Peyer's patch (tissue), 4 donors: ENCODE data around the gene TEDC1. TPM values are rescaled to one million over a fixed set of nuclear protein-coding genes. Genes with fewer than 3 reads are reported as not detected.

Experiments used
- DNase-seq, 3 donors: peaks; one replicate each; pipeline ENCODE4 v3.0.0-alpha.2; 2017 to 2019
- H3K27ac ChIP-seq, 4 donors: fragments of 200-600 bp; sonication (generic); one replicate each; pipeline ENCODE4 v1.5.1; 2016 to 2019
- H3K27me3 ChIP-seq, 2 donors: fragments of 200-600 bp; sonication (generic); one replicate each; pipeline ENCODE4 v1.5.1; 2019
- H3K36me3 ChIP-seq, 3 donors: fragments of 200-600 bp; sonication (generic); one replicate each; pipeline ENCODE4 v1.5.1; 2016 to 2019
- H3K4me1 ChIP-seq, 4 donors: fragments of 200-600 bp; sonication (generic); one replicate each; pipeline ENCODE4 v1.5.1; 2016 to 2019
- H3K4me3 ChIP-seq, 4 donors: fragments of 200-600 bp; sonication (generic); 1 replicate in 3 of 4; 2 replicates in 1 of 4; pipeline ENCODE4 v1.5.1; 2016 to 2019; ENCODE audit warnings: mild to moderate bottlenecking in 1 of 4
- H3K9me3 ChIP-seq, 4 donors: fragments of 200-600 bp; sonication (generic); one replicate each; pipeline ENCODE4 v1.5.1; 2016 to 2019; ENCODE audit warnings: mild to moderate bottlenecking in 1 of 4
- POLR2A ChIP-seq, 2 donors: fragments of 450-650 bp; IDR thresholded peaks; one replicate each; pipeline ENCODE4 v1.5.1; 2017; ENCODE audit warnings: antibody characterized with exemption in 2 of 2, mild to moderate bottlenecking in 2 of 2, moderate library complexity in 2 of 2
- total RNA-seq, 4 donors: library from RNA; depleted of rRNA; stranded (reverse); fragments of >200 nt; gene quantifications; one replicate each; pipeline ENCODE4 v1.1.0, GENCODE V29; 2016
- TF ChIP-seq, protein P1 (sequence below), 6 experiments: fragments of 450-650 bp in 4 of 6; fragments of 200-600 bp in 2 of 6; sonication (generic) in 1 of 6; IDR thresholded peaks; one replicate each; pipeline ENCODE4 v1.5.1; 2017 to 2019; ENCODE audit warnings: antibody characterized with exemption in 6 of 6, mild to moderate bottlenecking in 3 of 6, moderate library complexity in 1 of 6

The TEDC1 gene, protein sequence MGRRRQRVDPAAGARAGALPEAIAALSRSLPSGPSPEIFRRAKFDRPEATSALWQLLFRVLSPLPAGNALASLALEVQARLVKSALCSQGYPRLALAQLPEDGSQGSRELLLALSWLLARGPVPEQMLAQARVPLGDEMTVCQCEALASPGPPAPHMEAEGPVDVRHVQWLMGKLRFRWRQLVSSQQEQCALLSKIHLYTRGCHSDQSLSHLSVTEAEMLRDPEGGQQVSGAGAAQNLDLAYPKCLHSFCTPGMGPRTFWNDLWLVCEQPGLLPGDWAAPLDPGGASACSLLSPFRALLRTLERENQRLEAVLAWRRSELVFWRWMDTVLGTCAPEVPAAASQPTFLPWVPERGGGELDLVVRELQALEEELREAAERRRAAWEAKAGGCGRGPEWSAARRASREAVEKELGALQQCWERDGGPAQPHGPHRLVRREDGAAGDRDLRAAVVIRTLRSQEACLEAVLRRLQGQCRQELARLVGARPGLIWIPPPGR
- 10 to 100 TPM in 2 of 4 donors, 1 to 10 TPM in 2; 7.0 to 42.1 (median 15.1) TPM for total RNA-seq

DNA sequence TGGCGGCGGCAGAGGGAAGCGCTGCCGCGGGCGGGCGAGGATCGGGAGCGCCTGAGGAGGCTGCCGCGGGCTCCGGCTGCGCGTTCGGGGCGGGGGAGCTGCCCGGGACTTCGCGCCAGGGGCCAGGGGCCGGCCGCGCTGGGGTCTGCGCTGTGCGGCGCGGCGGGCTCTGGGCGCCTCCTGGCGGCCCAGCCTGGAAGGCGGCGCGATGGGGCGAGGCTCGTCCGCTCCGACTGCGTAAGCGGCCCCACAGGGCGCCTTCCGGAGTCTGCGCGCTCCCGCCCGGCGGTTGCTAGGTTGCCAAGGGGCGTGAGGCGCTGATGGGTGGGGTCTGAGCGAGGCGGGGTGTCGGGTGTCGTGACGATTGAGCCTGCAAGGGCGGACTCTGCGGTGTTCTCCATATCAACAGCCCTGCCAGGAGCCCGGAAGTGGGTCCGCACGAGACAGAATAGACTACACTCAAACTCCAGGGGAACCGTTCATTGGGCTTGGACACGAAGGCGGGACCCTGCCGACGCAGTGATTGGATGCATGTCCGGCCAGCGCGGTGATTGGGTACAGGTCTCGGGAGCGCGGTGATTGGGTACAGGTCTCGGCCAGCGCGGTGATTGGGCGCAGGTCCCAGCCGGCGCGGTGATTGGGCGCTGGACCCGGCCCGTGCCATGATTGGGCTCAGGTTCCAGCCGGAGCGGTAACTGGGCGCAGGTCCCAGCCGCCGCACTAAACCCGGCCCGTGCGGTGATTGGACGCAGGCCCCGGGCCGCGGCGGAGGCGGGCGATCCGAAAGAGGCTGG is at the start of gene TEDC1:
TSS of gene TEDC1 (plus strand) at position 675 of the 794 bp plus-strand sequence. CDS start 130 bp downstream, outside the sequence.
- H3K27me3 ChIP-seq, result no peaks in the 10 kb centered on the region
- H3K9me3 ChIP-seq, result no peaks in the 10 kb centered on the region
- peak; percentile 99 to 100 (median 100) for DNase-seq
- H3K4me3 ChIP-seq, result peak within 1 kb of the TSS; percentile 65 to 93 (median 88)
- H3K4me1 ChIP-seq, result peaks cover 3 to 44% (median 32%) of the 10 kb centered on the region in 4 donors
- peak; percentile 36 to 81 for TF ChIP-seq POLR2A (IDR thresholded peaks at IDR 0.05)
- TF ChIP-seq, protein P1, sequence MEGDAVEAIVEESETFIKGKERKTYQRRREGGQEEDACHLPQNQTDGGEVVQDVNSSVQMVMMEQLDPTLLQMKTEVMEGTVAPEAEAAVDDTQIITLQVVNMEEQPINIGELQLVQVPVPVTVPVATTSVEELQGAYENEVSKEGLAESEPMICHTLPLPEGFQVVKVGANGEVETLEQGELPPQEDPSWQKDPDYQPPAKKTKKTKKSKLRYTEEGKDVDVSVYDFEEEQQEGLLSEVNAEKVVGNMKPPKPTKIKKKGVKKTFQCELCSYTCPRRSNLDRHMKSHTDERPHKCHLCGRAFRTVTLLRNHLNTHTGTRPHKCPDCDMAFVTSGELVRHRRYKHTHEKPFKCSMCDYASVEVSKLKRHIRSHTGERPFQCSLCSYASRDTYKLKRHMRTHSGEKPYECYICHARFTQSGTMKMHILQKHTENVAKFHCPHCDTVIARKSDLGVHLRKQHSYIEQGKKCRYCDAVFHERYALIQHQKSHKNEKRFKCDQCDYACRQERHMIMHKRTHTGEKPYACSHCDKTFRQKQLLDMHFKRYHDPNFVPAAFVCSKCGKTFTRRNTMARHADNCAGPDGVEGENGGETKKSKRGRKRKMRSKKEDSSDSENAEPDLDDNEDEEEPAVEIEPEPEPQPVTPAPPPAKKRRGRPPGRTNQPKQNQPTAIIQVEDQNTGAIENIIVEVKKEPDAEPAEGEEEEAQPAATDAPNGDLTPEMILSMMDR (IDR thresholded peaks at IDR 0.05), result peak; percentile 76 to 99 (median 94)
- H3K27ac ChIP-seq, result peak within 1 kb of the TSS; percentile 87 to 99 (median 92)
- H3K36me3 ChIP-seq, result peaks cover 0 to 17% (median 0%) of the 10 kb centered on the region in 3 donors

DNA sequence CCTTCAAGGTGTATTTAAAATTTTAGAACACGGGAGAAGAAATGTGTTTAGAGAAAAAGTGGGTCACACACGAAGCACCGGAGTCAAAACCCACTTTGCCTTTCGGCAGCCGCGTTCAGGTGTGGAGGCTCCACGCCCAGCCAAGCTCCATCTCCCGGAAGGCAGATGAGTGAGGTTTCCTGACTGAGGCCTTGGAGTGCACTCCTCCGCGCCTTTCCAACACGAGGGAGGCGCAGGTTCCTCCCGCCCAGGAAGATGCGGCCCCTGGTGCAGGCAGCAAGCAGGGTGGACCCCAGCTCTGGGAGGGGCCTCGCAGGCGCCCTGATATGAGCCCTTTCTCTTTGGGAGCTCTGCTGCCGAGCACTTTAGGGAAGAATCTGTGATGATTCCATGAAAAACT is 48.9 kb upstream of the TEDC1 start:
- Histone ChIP-seq H3K4me3 (no peak overlapping the region), H3K4me1 (peaks cover 0 to 6% (median 0%) of the 10 kb centered on the region in 4 donors), H3K9me3 (no peaks in the 10 kb centered on the region), H3K36me3 (peaks cover 0 to 9% (median 0%) of the 10 kb centered on the region in 3 donors), H3K27me3 (no peaks in the 10 kb centered on the region), H3K27ac (no peak overlapping the region)
- TF ChIP-seq, protein P1 (IDR thresholded peaks at IDR 0.05), result no peak
- no peak for TF ChIP-seq POLR2A (IDR thresholded peaks at IDR 0.05)
- DNase-seq, result no peak

DNA sequence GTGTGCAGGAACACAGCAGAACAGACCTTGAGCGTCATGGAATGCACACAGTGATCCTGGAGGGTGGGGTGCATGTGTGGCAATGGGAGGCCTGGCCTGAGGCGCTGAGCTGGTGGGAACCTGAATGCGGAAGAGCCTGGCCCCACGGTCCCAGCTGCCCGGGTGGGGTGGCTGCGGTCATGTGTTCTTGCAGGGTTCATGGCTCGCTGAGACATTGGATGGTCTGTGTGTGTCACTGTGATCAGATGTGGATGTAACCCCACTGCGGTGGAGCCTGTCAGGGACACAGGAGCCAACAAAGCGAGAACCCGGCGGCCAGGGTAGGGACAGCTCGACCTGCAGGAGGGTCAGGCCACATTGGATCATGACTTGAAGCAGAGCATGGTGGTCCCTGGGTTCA is 48.2 kb upstream of the TEDC1 start:
- Histone ChIP-seq H3K27ac (no peak overlapping the region), H3K36me3 (peaks cover 0 to 14% (median 0%) of the 10 kb centered on the region in 3 donors), H3K4me3 (no peak overlapping the region), H3K4me1 (no peaks in the 10 kb centered on the region), H3K9me3 (no peaks in the 10 kb centered on the region), H3K27me3 (no peaks in the 10 kb centered on the region)
- DNase-seq, result no peak
- TF ChIP-seq, protein P1 (IDR thresholded peaks at IDR 0.05), result no peak
- no peak for TF ChIP-seq POLR2A (IDR thresholded peaks at IDR 0.05)

DNA sequence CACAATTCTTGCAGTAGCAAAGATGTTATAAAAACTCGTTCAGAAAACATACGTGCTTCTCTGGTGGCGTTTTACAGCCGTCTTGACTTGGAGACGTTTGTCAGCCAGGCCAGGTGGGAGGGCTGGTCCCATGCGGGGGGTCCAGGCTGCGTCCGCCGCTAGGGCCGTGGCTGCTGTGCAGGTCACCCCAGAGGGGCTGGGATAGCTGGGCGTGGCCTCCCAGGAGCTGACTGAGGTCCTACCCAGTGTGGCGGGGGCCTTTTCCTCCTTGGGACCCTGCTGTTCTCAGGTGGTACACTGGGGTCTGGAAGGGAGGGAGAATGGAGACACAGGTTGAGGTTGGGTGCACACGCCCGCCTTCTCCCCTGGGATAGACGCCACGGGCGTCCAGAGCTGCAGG is 46.2 kb upstream of the TEDC1 start:
- Histone ChIP-seq H3K27ac (no peak overlapping the region), H3K9me3 (no peaks in the 10 kb centered on the region), H3K4me1 (peaks cover 0 to 9% (median 2%) of the 10 kb centered on the region in 4 donors), H3K36me3 (peaks cover 0 to 21% (median 0%) of the 10 kb centered on the region in 3 donors), H3K4me3 (no peak overlapping the region), H3K27me3 (no peaks in the 10 kb centered on the region)
- TF ChIP-seq POLR2A (IDR thresholded peaks at IDR 0.05), result no peak
- TF ChIP-seq, protein P1 (IDR thresholded peaks at IDR 0.05), result no peak
- no peak for DNase-seq

DNA sequence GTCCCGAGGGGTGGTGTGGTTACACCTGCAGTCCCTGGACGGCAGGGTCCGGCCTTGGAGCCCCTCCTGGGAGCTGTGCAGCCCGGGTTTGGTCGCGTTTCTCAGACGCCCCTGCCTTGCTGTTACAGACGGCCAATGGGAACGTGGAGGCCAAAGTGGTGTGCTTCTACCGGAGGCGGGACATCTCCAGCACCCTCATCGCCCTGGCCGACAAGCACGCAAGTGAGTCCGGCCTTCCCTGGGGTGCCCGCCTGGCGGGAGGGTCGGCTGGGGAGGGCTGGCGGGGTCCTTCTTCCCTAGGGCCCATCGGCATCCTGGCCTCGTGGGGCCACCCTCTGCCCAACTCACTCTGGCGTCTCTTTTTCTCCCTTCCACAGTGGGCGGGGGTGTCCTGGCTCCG is 45.8 kb upstream of the TEDC1 start:
- Histone ChIP-seq H3K9me3 (no peaks in the 10 kb centered on the region), H3K4me1 (peaks cover 0 to 9% (median 2%) of the 10 kb centered on the region in 4 donors), H3K4me3 (no peak overlapping the region), H3K36me3 (peaks cover 0 to 25% (median 0%) of the 10 kb centered on the region in 3 donors), H3K27me3 (no peaks in the 10 kb centered on the region), H3K27ac (no peak overlapping the region)
- no peak for TF ChIP-seq POLR2A (IDR thresholded peaks at IDR 0.05)
- TF ChIP-seq, protein P1 (IDR thresholded peaks at IDR 0.05), result no peak
- no peak for DNase-seq
